Gastrocnemius medialis (tissue), 4 donors: ENCODE results near the gene APOE. TPM values are rescaled to one million over a fixed set of nuclear protein-coding genes. Genes with fewer than 3 reads are reported as not detected.
"Not testable (repeated sequence)": the region's sequence is repeated elsewhere in the genome, so short reads cannot be mapped to it uniquely, and the experiment has no call there.

Experiments used
- ATAC-seq, 2 donors: fragments of 150-250 bp; one replicate each; pipeline ENCODE4 v1.9.1; 2016
- DNase-seq, 2 donors: peaks; one replicate each; pipeline ENCODE4 v3.0.0-alpha.2; 2019
- H3K27ac ChIP-seq, 4 donors: fragments of 200-600 bp; sonication (generic); 1 replicate in 1 of 4; 2 replicates in 3 of 4; pipeline ENCODE4 v1.5.1; 2016 to 2018; ENCODE audit warnings: mild to moderate bottlenecking in 2 of 4, moderate library complexity in 1 of 4
- H3K27me3 ChIP-seq, 3 donors: fragments of 200-600 bp; sonication (generic) in 2 of 3; 1 replicate in 1 of 3; 2 replicates in 2 of 3; pipeline versions ENCODE4 v1.5.1 to v1.6.0; 2016 to 2019; ENCODE audit warnings: mild to moderate bottlenecking in 1 of 3, moderate library complexity in 1 of 3
- H3K36me3 ChIP-seq, 2 donors: fragments of 200-600 bp; sonication (generic) in 1 of 2; one replicate each; pipeline ENCODE4 v1.5.1; 2017 to 2018
- H3K4me1 ChIP-seq, 2 donors: fragments of 200-600 bp; sonication (generic) in 1 of 2; one replicate each; pipeline ENCODE4 v1.5.1; 2016 to 2017; ENCODE audit warnings: mild to moderate bottlenecking in 2 of 2
- H3K4me3 ChIP-seq, 4 donors: fragments of 200-600 bp; sonication (generic) in 3 of 4; 1 replicate in 1 of 4; 2 replicates in 3 of 4; pipeline ENCODE4 v1.5.1; 2016 to 2019; ENCODE audit warnings: mild to moderate bottlenecking in 2 of 4
- H3K9me3 ChIP-seq, 3 donors: fragments of 200-600 bp; sonication (generic) in 2 of 3; 1 replicate in 1 of 3; 2 replicates in 2 of 3; pipeline ENCODE4 v1.5.1; 2016 to 2019
- POLR2A ChIP-seq, 2 donors: fragments of 450-650 bp; IDR thresholded peaks; one replicate each; pipeline ENCODE4 v1.6.1; 2017; ENCODE audit warnings: antibody characterized with exemption in 2 of 2, mild to moderate bottlenecking in 2 of 2, moderate library complexity in 2 of 2
- in situ Hi-C, 4 donors: fragments of 200-750 bp; cut with MboI; loops; one replicate each; pipeline versions ENCODE4 v1.15.0 to v1.8.0; 2017; ENCODE audit warnings: low sequenced_read_pairs in 4 of 4
- intact Hi-C: fragments of 100-400 bp; cut with DNase I; formaldehyde crosslinking; loops from one replicate; pipeline ENCODE4 v1.15.1; 2023; ENCODE audit warnings: low total_unique reads
- total RNA-seq, 4 donors: library from RNA; depleted of rRNA; stranded (reverse); fragments of >200 nt; gene quantifications; one replicate each; pipeline versions ENCODE4 v1.1.0 to v1.2.3, GENCODE V29; 2016
- TF ChIP-seq, protein P1 (sequence below), 5 experiments: fragments of 450-650 bp in 3 of 5; fragments of 200-600 bp in 2 of 5; sonication (generic) in 2 of 5; IDR thresholded peaks in 4 of 5; conservative IDR thresholded peaks in 1 of 5; 1 replicate in 4 of 5; 2 replicates in 1 of 5; pipeline ENCODE4 v1.5.1; 2016 to 2019; ENCODE audit warnings: antibody characterized with exemption in 5 of 5, mild to moderate bottlenecking in 3 of 5, moderate library complexity in 3 of 5

The APOE gene
- total RNA-seq, 4 donors from 2014 or later, result 18.9 to 36.5 (median 29.1) TPM

DNA sequence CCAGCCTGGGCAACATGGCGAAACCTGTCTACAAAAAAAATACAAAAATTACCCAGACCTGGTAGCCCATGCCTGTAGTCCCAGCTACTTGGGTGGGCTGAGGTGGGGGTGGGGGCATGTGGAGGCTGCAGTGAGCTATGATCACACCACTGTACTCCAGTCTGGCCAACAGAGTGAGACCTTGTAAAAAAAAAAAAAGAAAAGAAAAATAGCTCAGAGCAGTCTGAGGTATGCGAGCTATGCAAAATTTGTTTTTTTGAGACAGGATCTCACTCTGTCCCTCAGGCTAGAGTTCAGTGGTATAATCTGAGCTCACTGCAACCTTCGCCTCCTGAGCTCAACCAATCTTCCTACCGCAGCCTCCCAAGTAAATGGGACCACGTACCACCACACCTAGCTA is 21.7 kb upstream of the APOE start:
- Histone ChIP-seq H3K9me3 (no peaks in the 10 kb centered on the region), H3K27me3 (no peaks in the 10 kb centered on the region), H3K4me1 (no peaks in the 10 kb centered on the region), H3K27ac (no peak overlapping the region), H3K36me3 (peaks cover 0 to under 1% of the 10 kb centered on the region in 2 donors), H3K4me3 (no peak overlapping the region)
- in situ Hi-C loops, result no loop called here
- ATAC-seq (no peak), DNase-seq (no peak)
- TF ChIP-seq, protein P1, sequence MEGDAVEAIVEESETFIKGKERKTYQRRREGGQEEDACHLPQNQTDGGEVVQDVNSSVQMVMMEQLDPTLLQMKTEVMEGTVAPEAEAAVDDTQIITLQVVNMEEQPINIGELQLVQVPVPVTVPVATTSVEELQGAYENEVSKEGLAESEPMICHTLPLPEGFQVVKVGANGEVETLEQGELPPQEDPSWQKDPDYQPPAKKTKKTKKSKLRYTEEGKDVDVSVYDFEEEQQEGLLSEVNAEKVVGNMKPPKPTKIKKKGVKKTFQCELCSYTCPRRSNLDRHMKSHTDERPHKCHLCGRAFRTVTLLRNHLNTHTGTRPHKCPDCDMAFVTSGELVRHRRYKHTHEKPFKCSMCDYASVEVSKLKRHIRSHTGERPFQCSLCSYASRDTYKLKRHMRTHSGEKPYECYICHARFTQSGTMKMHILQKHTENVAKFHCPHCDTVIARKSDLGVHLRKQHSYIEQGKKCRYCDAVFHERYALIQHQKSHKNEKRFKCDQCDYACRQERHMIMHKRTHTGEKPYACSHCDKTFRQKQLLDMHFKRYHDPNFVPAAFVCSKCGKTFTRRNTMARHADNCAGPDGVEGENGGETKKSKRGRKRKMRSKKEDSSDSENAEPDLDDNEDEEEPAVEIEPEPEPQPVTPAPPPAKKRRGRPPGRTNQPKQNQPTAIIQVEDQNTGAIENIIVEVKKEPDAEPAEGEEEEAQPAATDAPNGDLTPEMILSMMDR (IDR thresholded peaks at IDR 0.05 in 4 of 5, conservative IDR thresholded peaks at IDR 0.05 in 1 of 5), result no peak
- no peak for TF ChIP-seq POLR2A (IDR thresholded peaks at IDR 0.05)
- intact Hi-C loops, result no loop called here

DNA sequence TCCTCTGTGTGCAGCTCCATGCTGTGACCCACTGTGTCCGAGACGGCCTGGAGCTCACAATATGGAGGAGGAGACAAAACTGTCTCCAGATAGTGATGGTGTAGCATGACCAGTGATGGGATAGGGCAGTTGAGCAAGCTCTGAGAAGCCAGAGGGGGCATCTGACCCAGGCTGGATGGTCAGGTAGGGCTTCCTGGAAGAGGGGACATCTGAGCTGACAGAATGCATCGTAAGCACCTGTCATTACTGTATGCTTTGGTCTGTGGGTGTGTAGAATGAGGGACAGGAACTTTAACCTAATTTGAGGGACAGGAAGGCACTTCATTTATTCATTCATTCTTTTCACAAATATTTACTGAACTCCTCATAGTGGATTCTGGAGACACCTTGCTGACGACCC is 21.0 kb upstream of the APOE start:
- Histone ChIP-seq H3K4me1 (peaks cover 2 to 5% of the 10 kb centered on the region in 2 donors), H3K36me3 (no peaks in the 10 kb centered on the region), H3K27me3 (no peaks in the 10 kb centered on the region), H3K4me3 (no peak overlapping the region), H3K9me3 (no peaks in the 10 kb centered on the region), H3K27ac (no peak overlapping the region)
- ATAC-seq (no peak), DNase-seq (no peak)
- in situ Hi-C loops, result no loop called here
- TF ChIP-seq, protein P1 (IDR thresholded peaks at IDR 0.05 in 4 of 5, conservative IDR thresholded peaks at IDR 0.05 in 1 of 5), result no peak
- TF ChIP-seq POLR2A (IDR thresholded peaks at IDR 0.05), result no peak
- intact Hi-C loops, result no loop called here

DNA sequence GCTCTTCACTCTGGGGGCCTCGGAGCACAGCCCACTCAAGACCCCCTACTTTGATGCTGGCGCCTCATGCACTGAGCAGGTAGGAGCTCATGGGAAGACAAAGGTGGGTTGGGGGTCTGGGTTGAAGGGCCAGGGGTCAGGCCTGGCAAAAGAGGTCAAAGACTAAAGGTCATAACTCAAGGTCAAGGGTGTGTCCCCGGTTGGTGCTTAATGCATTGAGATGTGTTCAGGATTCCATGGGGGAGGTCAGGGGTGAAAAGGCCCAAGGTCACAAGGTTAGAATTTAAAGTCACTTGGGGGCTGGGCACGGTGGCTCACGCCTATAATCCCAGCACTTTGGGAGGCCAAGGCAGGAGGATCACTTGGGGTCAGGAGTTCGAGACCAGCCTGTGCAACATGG is 19.5 kb upstream of the APOE start:
- in situ Hi-C loops, result no loop called here
- H3K9me3 ChIP-seq, result no peaks in the 10 kb centered on the region
- no peak overlapping the region for H3K4me3 ChIP-seq
- intact Hi-C loops, result no loop called here
- no peak overlapping the region for H3K27ac ChIP-seq
- peaks cover 9 to 11% of the 10 kb centered on the region in 2 donors for H3K4me1 ChIP-seq
- ATAC-seq (no peak), DNase-seq (no peak)
- H3K36me3 ChIP-seq, result no peaks in the 10 kb centered on the region
- H3K27me3 ChIP-seq, result no peaks in the 10 kb centered on the region
- no peak for TF ChIP-seq POLR2A (IDR thresholded peaks at IDR 0.05)
- TF ChIP-seq, protein P1 (IDR thresholded peaks at IDR 0.05 in 4 of 5, conservative IDR thresholded peaks at IDR 0.05 in 1 of 5), result no peak

DNA sequence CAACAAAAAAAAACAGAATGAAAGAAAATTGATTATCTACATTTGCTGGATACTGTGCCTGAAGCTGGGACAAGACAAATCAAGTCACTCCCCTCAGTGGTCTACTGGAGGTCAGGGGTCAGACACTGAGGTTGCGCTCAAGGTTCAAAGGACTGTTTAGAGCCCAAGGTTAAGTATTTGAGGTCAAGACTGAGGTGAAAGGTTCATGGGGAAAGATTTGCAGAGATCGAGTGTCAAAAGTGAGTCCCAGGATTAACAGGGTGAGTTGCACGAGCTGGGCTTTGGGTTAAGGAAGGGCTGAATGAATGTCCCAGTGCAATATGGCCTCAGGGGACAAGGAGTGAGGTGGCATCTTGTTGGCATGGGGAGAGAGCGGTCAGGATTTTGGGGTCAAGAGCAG is 17.9 kb upstream of the APOE start:
- Histone ChIP-seq H3K4me3 (no peak overlapping the region), H3K36me3 (peaks cover 0 to 1% of the 10 kb centered on the region in 2 donors), H3K27me3 (no peaks in the 10 kb centered on the region), H3K9me3 (no peaks in the 10 kb centered on the region), H3K27ac (no peak overlapping the region), H3K4me1 (peaks cover 18 to 22% of the 10 kb centered on the region in 2 donors)
- in situ Hi-C loops, result no loop called here
- TF ChIP-seq, protein P1 (IDR thresholded peaks at IDR 0.05 in 4 of 5, conservative IDR thresholded peaks at IDR 0.05 in 1 of 5), result no peak
- no peak for TF ChIP-seq POLR2A (IDR thresholded peaks at IDR 0.05)
- intact Hi-C loops, result no loop called here
- ATAC-seq, result no peak
- DNase-seq, result no peak

DNA sequence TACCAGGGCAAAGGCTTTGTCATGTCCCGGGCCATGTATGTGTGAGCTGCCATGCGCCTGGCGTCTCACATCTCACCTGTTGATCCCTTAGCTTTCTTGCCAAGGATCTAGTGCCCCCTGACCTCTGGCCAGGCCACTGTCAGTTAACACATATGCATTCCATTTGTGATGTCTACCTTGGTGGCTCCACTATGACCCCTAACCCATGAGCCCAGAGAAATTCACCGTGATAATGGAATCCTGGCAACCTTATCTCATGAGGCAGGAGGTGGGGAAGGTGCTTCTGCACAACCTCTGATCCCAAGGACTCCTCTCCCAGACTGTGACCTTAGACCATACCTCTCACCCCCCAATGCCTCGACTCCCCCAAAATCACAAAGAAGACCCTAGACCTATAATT is 17.3 kb upstream of the APOE start:
- intact Hi-C loops, ATAC-seq, H3K36me3 ChIP-seq, H3K27ac ChIP-seq, H3K4me3 ChIP-seq, in situ Hi-C loops, DNase-seq, H3K9me3 ChIP-seq, H3K27me3 ChIP-seq: not testable (repeated sequence)
- peaks cover 18 to 23% of the 10 kb centered on the region in 2 donors for H3K4me1 ChIP-seq
